IMR-90 (cell line): ENCODE results near the gene GOLGA1. TPM values are rescaled to one million over a fixed set of nuclear protein-coding genes. Genes with fewer than 3 reads are reported as not detected.
A peak's percentile ranks its signal among the peaks of the same experiment; 100 is the strongest.

Source experiments
- CHD1 ChIP-seq: IDR thresholded peaks from 2 replicates; pipeline ENCODE4 v1.6.1; 2012; ENCODE audit warnings: low read depth, low read length, improper control_type of control experiment
- MAFK ChIP-seq: IDR thresholded peaks from 2 replicates; pipeline ENCODE4 v1.6.1; 2012; ENCODE audit warnings: low read depth, low read length, improper control_type of control experiment
- MAZ ChIP-seq: IDR thresholded peaks from 2 replicates; pipeline ENCODE4 v1.6.1; 2012; ENCODE audit warnings: low read depth, mild to moderate bottlenecking, low read length, improper control_type of control experiment, moderate library complexity, borderline replicate concordance
- SMC3 ChIP-seq: fragments of 150-350 bp; IDR thresholded peaks from 2 replicates; pipeline ENCODE4 v1.6.1; 2016; ENCODE audit warnings: low read depth, mild to moderate bottlenecking, antibody characterized with exemption, low read length, moderate library complexity
- USF2 ChIP-seq: fragments of 150-350 bp; IDR thresholded peaks from 2 replicates; pipeline ENCODE4 v1.6.1; 2017; ENCODE audit warnings: mild to moderate bottlenecking, antibody characterized with exemption, low read length, low read depth
- polyA plus RNA-seq, 3 experiments: library from polyadenylated mRNA; depleted of rRNA; stranded (reverse); fragments of >200 nt; gene quantifications; 2 replicates each; pipeline ENCODE4 v1.2.3, GENCODE V29; 2012; ENCODE audit warnings: low replicate concordance in 1 of 3
- total RNA-seq: library from RNA; depleted of rRNA; stranded (reverse); fragments of >200 nt; gene quantifications from 2 replicates; pipeline ENCODE4 v1.2.3, GENCODE V29; 2012

The GOLGA1 gene
- total and polyA plus RNA-seq, 2 of the 4 experiments (the other 2 are of a cell fraction), result 10.6 to 12.7 TPM

- no peak for TF ChIP-seq USF2
- TF ChIP-seq SMC3, result no peak
- 0 out of 2 replicates have a peak, but pooled peaks have one; percentile 15 for TF ChIP-seq CHD1
- peak; percentile 89; the same call in 1 of the 2 replicates for TF ChIP-seq MAZ
- no peak for TF ChIP-seq MAFK
These were observed 72.1 kb downstream of the GOLGA1 start (continued) for GRCh38 chr9:124868511-124869465.
